Choroid plexus epithelial cell (primary cell): Measurements from ENCODE around the gene RYR2.

Experiments used
- DNase-seq: peaks from one replicate; pipeline ENCODE4 v3.0.0-alpha.2; 2010; ENCODE audit warnings: low read depth
- H3K4me3 ChIP-seq: 2 replicates; pipeline ENCODE4 v1.5.1; 2011; ENCODE audit warnings: low read depth, mild to moderate bottlenecking, control low read depth, low read length, moderate library complexity
- CTCF ChIP-seq: conservative IDR thresholded peaks from 2 replicates; pipeline ENCODE4 v1.5.1; 2011; ENCODE audit warnings: low read depth, mild to moderate bottlenecking, control low read depth, inconsistent platforms, low read length, moderate library complexity

RYR2 gene

DNA sequence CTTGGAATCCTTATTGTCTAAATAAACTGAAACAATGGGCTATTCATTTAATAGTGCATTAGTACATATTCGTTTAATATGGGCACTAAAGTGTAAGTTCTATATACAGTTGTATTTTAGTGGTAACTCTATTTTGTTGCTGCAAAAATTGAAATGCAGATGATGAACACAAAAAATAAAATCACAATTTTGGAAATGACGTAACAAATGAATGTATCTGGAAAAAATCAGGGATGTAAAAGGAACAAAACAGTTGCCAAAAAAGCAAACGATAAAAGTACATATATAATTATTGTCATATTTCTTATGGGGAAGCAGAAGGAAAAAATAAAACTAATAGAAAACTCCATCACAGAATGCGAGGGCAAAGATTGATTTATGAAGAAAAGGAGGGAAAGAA lies 254.9 kb downstream of the RYR2 start:
- DNase-seq: no peak

GRCh38 chr1:237300642-237301041 lies 258.7 kb downstream of the RYR2 start:
- H3K4me3 ChIP-seq: no peak overlapping the region
- no peak for DNase-seq
- TF ChIP-seq CTCF: no peak

More for the DNA sequence above, 254.9 kb downstream of the RYR2 start:
- TF ChIP-seq CTCF: no peak
- no peak overlapping the region for H3K4me3 ChIP-seq

- H3K4me3 ChIP-seq: no peak overlapping the region
- no peak for DNase-seq
- no peak for TF ChIP-seq CTCF
Measured at GRCh38 chr1:237303929-237304328, 261.9 kb downstream of the RYR2 start.

DNA sequence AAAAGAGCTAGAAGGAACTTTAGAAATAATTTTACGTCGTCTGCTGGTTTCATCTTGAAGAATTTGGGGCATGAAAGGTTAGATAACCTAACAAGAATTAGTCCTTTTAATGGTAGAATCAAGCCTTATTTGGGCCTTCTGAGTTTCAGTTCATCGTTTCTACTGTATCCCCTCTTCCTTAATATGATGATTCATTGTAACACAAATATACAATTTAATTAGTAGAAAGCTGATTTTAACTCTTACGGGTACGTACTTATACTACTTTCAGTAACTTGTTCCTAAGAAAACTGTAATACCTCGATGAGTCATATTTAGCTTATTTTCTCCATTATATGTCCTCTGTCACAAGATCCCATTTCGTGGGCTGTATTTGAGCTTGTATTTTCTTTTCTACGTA lies 264.7 kb downstream of the RYR2 start:
- no peak for TF ChIP-seq CTCF
- H3K4me3 ChIP-seq: no peak overlapping the region
- no peak for DNase-seq

- TF ChIP-seq CTCF: no peak
Measured at GRCh38 chr1:237309595-237310118, 267.7 kb downstream of the RYR2 start.

GRCh38 chr1:237316352-237316751 lies 274.4 kb downstream of the RYR2 start:
- no peak for TF ChIP-seq CTCF
- H3K4me3 ChIP-seq: no peak overlapping the region
- no peak for DNase-seq

More at GRCh38 chr1:237309595-237310118, 267.7 kb downstream of the RYR2 start:
- no peak overlapping the region for H3K4me3 ChIP-seq
- DNase-seq: no peak

DNA sequence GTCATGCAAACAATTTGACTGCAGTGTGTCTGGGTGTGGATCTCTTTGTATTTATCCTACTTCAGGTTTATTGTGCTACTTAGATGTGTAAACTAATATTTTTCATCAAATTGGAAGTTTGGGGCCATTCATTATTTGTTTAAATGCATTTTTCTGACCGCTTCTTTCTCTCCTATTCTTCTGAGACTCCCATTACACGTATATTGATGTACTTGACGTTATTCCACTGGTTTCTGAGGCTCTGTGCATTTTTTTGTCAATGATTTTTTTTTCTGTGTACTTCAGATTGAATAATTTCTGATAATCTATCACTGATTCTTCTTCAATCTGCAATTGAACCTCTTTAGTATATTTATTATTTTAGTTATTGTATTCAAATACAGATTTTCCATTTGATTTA lies 276.8 kb downstream of the RYR2 start:
- H3K4me3 ChIP-seq: no peak overlapping the region
- no peak for DNase-seq
- TF ChIP-seq CTCF: no peak
